Suppressor macrophage (primary cell): Measurements from ENCODE around the gene CHST13.

Source experiments
- DNase-seq, 4 experiments: peaks; one replicate each; pipeline ENCODE4 v3.0.0-alpha.2; 2020 to 2022

CHST13 gene

GRCh38 chr3:126510308-126510910 is 13.5 kb upstream of the CHST13 start:
- DNase-seq: no peak

- no peak for DNase-seq
Measured at GRCh38 chr3:126511291-126511690, 12.7 kb upstream of the CHST13 start.

GRCh38 chr3:126512026-126512425 is 11.9 kb upstream of the CHST13 start:
- DNase-seq: no peak

GRCh38 chr3:126512916-126513650 is 10.9 kb upstream of the CHST13 start:
- no peak for DNase-seq

GRCh38 chr3:126514161-126514560 is 9.8 kb upstream of the CHST13 start:
- DNase-seq: no peak

- no peak for DNase-seq
Measured at GRCh38 chr3:126515066-126515706, 8.8 kb upstream of the CHST13 start.

- no peak for DNase-seq
Measured at GRCh38 chr3:126516152-126516935, 7.6 kb upstream of the CHST13 start.

GRCh38 chr3:126516936-126517290 is 7.0 kb upstream of the CHST13 start:
- no peak for DNase-seq

- no peak for DNase-seq
Measured at GRCh38 chr3:126517291-126517951, 6.5 kb upstream of the CHST13 start, which contains the start of gene UROC1. UROC1 (minus strand) TSS chr3:126517773; CDS start chr3:126517719, 54 bp downstream.

- no peak for DNase-seq
Measured at GRCh38 chr3:126517986-126518778, 5.8 kb upstream of the CHST13 start.

- DNase-seq: no peak
Measured at GRCh38 chr3:126518779-126519177, 5.2 kb upstream of the CHST13 start.

GRCh38 chr3:126519506-126520455 is 4.2 kb upstream of the CHST13 start:
- no peak for DNase-seq

GRCh38 chr3:126521122-126521891 is 2.6 kb upstream of the CHST13 start:
- no peak for DNase-seq

GRCh38 chr3:126522363-126522788 is 1.6 kb upstream of the CHST13 start:
- DNase-seq: peak; percentile 52 to 79 (median 74)

GRCh38 chr3:126524429-126524988 is 554 bp downstream of the CHST13 start:
- peak; percentile 53 to 83 (median 66) for DNase-seq

GRCh38 chr3:126525091-126525852 is 1.3 kb downstream of the CHST13 start:
- no peak for DNase-seq

- DNase-seq: no peak
Measured at GRCh38 chr3:126525853-126526667, 2.1 kb downstream of the CHST13 start.

- DNase-seq: no peak
Measured at GRCh38 chr3:126526668-126527005, 2.7 kb downstream of the CHST13 start.
